Nasal cavity respiratory epithelium epithelial cell of viscerocranial mucosa (primary cell): ENCODE measurements around the gene OR5H15. TPM values are rescaled to one million over a fixed set of nuclear protein-coding genes. Genes with fewer than 3 reads are reported as not detected.

Source experiments
- total RNA-seq: library from RNA; depleted of rRNA; stranded (reverse); fragments of >200 nt; gene quantifications from 2 replicates; pipeline ENCODE4 v1.2.3, GENCODE V29; 2014

OR5H15 gene
- not detected in 2 replicates for total RNA-seq

GRCh38 chr3:98166396-98166795 lies at the start of gene OR5H15:
OR5H15 (plus strand) TSS chr3:98166696; CDS start chr3:98168700, 2,004 bp downstream.

DNA sequence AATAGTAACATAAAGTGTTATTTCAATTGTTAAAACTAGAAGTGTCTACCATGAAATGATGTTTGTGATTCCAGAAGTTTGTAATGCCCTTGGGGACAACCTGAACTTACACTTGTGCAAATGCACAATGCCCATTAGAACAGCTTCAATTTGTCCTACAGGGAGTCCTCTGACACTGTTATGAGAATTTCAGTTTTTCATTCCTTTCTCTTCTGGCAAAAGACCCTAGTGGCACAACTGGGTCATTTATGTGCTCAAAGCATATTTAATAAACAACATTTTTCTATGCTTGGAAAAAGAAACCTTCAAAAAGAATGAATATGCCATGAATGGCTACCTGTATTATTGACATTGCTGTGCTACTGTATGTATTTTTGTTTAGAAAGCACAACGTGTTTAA lies 36.1 kb upstream of the OR5H15 start, which contains the start of gene OR5H1:
TSS of gene OR5H1 (plus strand) at position 301 of the 400 bp plus-strand sequence. CDS start 1,977 bp downstream, outside the sequence.

DNA sequence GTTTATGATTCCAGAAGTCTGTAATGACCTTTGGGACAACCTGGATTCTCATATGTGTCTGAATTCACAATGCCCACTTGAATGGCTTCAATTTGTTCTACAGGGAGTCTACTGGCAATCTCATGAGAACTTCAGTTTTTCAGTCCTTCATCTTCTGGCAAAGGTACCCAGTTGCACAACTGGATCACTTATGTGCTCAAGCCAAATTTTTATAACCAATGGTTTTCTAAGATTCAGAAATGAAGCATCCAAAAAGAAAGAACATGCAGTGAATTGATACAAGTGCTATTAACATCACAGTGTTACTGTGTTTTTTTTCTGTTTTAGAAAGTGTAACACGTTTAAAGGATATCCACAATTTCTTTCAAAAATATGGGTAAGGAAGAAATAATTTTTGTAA lies 19.3 kb upstream of the OR5H15 start, which contains the start of gene OR5H14:
TSS of gene OR5H14 (plus strand) at position 301 of the 400 bp plus-strand sequence. CDS start 1,907 bp downstream, outside the sequence.

Other genes with a start within 250 kb of the OR5H15 start
- 43.1 and 45.1 TPM in 2 replicates for gene RIOX2, start 194.3 kb upstream of the OR5H15 start, total RNA-seq
- gene GABRR3, start 131.4 kb upstream of the OR5H15 start, total RNA-seq, result not detected in 2 replicates
- gene OR5AC2, start 79.5 kb upstream of the OR5H15 start, total RNA-seq, result not detected in 2 replicates
- not detected in 2 replicates for gene OR5H1, start 36.0 kb upstream of the OR5H15 start, total RNA-seq
- not detected in 2 replicates for gene OR5H14, start 19.2 kb upstream of the OR5H15 start, total RNA-seq
- gene OR5H6, start 97.5 kb downstream of the OR5H15 start, total RNA-seq, result not detected in 2 replicates
- gene OR5H2, start 115.8 kb downstream of the OR5H15 start, total RNA-seq, result not detected in 2 replicates
- gene OR5K4, start 187.2 kb downstream of the OR5H15 start, total RNA-seq, result not detected in 2 replicates
- not detected in 2 replicates for gene OR5K3, start 224.0 kb downstream of the OR5H15 start, total RNA-seq